Left renal pelvis (tissue), 4 donors: ENCODE measurements around the gene APLN. TPM values are rescaled to one million over a fixed set of nuclear protein-coding genes. Genes with fewer than 3 reads are reported as not detected.

Experiments used
- DNase-seq, 4 donors: peaks; one replicate each; pipeline ENCODE4 v3.0.0-alpha.2; 2013; ENCODE audit warnings: low read depth in 4 of 4, low spot score in 3 of 4
- polyA plus RNA-seq, 4 donors: library from polyadenylated mRNA; unstranded; fragments of 120-200 nt; gene quantifications; one replicate each; pipeline ENCODE4 v1.2.1, GENCODE V29; 2013; ENCODE audit not compliant: insufficient read length in 4 of 4

Gene APLN
- polyA plus RNA-seq, 4 donors: 4.6 to 7.4 (median 6.1) TPM

DNA sequence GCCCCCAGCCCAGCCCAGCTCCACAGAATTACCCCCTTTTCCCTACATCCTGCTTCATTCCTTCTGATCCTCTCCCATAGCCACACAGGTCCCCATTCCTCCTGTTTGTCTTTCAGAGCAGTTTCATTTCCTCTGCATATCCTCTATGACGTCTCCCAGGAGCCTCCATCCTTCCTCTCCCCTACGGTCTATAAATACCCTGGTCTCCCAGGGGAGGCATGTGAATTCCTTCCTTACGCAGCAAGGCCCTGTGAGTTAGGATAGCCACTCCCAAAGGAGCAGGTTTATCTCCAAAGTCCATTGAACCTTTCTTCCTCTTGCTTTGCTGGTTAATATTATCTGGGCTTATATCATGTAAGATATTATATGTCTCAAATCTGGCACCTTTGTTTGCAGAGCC, 8.4 kb upstream of the APLN start:
- no peak for DNase-seq

DNA sequence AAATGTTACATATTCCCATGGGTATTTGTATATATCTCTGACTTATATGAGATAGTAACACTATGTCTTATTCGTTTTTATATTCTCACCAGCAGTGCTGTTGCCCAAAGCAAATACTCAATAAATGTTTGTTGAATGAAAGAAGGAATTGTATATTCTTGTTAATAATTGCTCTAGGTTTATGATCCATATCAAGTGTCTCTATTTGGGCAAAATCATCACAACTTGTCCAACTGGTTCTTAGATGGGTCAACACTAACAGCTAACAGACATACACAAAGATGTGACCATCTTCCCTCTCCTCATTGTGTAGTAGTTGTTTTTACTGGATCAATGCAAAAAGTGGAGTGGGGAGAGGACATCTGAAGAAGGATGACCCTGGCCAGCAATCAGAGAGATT, 6.6 kb upstream of the APLN start:
- no peak for DNase-seq

DNA sequence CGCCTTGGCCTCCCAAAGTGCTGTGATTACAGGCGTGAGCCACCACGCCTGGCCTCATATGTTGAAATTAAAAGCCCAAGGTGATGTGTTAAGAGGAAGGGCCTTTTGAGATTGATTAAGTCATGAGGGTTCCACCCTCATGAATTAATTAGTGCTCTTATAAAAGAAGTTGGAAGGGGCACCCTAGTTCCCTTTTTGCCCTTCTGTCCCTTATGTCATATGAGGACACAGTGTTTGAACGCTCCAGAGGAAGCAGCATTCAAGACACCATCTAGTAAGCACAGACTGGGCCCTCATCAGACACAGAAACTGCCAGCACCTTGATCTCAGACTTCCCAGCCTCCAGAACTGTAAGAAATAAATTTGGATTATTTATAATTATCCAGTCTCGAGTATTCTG, 5.1 kb upstream of the APLN start:
- no peak for DNase-seq

DNA sequence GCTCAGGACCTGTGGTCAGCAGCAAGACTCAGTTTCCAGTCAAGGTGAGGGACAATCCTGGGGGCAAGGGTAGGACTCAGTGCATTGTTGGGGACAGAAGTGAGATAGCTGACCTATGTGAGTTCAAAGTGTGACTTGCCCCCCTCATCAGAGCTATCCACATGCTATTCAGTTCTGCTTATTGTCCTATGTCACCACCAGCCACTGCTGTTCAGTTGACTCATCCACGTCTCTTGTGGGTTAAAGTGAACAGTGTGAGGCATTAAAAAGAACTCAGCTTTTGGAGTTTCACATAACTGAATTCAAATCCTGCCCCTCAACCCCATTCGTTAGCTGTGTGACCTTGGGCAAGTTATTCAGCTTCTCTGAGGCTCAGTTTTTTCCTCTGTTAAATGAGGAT, 4.4 kb upstream of the APLN start:
- no peak for DNase-seq

DNA sequence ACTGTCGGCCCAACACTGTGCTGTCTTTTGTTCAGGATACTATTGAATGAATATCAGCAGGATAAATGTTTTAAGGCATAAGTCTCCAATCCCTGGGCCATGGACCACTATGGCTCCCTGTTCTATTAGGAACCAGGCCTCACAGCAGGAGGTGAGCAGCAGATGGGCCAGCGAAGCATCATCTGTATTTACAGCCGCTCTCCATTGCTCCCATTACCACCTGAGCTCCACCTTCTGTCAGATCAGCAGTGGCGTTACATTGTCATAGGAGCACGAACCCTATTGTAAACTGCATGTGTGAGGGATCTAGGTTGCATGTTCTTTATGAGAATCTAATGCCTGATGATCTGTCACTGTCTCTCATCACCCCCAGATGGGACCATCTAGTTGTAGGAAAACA, 3.7 kb upstream of the APLN start:
- DNase-seq: no peak

DNA sequence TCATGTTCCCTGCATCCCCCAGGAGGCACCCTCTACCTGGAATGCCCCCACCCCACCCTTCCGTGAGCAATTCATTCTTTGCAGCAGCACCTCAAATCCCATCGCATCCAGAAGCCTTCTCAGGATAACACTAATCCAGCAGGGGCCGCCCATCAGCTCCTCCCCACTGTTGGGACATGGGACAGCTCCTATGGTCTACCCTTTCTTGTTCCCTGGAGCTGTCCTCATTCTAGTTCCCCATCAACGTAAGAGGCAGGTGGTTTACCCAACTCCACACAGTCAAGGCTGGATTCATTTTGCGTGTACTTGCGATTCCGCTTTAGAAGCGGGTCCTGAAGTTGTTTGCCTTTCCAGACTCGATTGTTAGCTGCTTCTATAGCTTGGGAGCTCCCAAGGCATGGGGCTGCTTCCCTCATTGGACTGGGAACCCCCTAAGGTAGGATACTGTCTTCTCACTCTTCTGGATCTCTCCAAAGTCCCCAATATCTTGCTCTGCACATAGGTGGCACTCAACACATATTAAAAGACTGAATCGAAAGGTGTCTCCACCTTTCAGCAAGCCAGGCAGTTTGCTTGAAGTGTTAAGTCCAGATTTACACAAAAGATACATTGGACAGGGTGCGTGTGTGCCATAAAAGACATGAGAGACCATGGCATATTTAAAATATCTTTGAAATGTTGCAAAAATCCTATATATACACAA, 942 bp upstream of the APLN start:
- DNase-seq: no peak

DNA sequence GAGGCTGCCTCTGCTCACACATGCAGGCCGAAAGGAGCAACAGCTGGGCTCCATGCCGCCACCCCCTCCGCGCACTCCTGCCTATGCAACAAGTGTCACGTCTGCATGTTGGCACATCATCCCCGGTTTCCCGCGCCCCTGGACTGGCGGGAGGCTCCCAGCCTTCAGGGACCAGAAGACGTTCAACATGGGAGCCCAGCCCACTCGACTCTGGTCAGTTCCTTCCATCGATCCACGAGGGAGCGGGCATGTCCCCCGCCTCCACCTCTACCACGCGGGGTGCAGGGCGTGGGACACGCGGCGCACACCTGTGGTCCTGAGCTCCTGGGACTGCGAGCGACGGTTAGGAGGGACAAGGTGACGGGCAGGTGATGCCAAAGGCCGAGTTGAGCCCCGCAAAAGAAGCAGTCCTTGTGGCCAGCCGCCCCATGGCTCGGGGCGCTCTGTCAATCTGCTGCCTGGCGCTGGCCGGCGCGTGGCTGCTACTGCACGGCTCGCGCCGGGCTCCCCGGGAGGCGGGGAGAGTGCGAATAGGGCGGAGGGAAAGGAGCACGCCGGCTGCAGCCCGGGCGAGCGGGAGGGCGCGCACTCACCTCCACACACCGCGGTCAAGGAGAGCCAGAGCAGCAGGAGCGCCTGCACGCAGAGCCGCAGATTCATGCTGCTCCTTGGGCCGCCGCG, 645 bp downstream of the APLN start:
- DNase-seq: no peak

DNA sequence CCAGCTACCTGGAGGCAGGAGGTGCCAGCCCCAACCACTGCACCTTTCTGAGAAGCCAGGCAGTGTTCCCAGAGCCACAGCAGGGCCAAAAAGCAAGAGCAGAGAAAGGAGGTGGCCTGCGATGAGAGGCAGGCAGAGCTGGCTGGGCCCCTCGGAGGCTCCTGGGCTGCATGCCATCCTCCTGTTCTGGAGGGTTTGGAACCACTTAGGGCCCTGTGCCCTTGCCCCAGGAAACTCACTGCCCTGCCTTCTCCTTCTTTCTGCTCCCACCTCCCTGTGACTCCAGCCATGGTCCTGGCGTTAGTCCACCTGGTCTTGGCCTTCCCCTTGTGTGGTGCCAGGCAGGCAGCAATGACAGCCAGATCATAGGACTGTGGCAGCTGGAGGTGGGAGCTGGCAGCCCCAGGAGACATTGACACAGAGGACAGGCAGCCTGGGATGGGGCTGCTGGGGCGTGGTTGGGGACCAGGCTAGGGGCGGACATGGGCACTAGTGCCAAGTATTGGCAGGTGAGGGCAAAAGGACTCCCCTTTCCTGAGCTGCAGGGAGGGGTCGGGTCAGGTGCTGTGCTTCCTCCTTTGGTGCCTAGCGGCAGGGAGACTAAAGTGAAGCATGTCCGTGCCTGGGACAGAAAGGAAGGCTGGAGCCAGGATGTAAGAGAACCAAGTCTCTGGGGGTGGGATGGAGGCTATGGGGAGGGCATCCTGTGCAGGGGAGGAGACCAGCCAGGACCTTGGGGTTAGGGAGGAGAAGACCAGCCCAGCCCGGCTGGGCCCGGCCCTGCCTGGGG, 1.4 kb downstream of the APLN start:
- no peak for DNase-seq

DNA sequence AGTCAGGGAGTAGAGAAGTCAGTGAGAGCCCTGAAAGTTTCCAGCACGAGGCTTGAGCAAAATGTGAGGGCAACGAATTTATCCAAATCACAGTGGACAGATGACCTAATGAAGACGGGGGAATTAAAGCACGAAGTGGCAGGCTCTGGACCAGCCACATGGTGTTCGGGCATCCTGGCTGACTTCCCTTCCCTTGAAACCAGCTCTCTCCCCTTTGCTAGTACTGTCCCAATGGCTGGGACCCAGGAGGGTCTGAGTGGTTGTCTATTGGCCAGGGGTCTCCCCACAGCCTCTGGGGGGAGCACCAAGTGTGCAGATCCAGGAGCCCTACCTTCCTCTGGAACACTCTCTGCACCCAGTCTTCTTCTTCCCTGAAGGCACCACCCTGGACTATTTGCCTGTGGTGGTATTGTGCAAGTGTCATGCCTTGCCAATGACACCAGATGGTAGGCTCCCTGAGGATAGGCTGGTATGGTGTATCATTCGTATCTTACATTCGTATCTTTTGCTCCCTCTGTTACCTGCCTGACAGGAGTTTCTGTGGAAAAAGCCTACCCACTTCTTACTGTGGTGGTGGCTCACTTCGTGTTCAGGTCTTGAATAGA, 2.1 kb downstream of the APLN start:
- no peak for DNase-seq

DNA sequence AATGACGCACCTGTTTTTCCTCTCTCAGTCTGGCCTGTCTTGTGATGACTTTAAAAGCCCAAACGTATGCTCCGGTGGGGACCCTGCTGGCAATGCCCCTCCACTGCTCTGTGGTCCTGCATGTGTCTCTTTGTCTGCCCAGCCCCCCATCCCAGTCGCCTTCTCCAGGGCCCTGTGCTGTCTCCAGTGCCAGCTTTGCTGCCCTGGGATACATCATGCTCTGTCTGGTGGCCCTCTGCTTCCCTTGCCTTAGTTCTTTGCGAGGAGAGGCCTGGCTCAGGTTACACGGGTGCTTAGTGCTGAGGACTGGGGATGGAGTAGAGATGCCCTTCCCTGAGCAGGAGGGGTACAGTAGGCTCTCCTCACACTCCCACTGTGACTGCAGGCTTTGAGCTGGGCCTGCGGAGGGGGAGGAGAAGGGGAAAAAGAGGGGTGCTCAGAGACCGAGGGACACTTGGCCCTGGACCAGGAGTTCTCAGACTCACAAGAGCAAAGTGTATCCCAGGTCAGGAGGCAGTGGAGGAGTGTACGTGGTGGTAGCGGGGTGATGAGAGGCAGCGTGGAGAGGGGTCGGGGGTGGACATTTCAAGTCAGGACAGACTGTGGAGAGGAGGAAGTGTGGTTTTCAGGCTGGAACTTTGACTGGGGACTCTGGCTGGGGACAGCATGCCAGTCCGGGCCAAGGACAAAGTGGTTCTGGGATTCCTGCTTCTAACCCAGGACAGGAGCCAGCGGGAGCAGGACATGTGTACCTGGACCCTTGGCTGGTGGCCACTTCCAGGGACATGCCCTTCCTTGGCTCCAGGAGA, 2.8 kb downstream of the APLN start:
- DNase-seq: no peak

DNA sequence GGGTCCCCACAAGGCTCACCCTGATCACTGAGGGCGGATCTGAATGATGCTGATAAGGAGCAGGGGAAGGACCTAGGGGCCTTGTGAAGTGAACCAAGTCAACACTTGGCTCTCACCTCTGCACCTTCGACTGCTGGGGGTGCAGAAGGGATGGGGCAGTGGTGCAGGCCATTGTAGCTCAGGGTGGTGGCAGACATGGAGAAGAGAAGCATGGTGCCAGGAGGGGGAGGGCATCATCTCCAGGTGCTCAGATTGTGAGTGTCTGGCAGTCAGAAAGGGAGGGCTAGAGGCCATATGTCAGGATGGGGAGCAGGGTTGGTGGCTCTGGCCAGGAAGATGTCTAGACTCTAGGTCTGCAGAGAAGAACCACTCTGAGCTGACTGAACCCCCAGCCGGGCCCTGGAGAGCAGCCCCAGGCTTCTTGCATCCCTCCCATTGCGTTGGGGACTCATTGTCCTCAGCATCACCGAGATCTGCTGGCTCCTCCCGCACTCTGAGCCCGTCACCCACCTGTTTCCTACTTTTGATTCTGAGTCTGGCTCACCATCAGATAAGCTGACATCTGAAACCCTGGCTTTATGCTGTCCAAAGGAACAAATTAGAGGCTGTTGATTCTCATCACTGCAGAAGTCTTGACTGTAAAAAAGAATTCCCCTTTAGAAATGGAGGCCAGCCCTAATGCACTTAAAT, 3.8 kb downstream of the APLN start:
- no peak for DNase-seq

DNA sequence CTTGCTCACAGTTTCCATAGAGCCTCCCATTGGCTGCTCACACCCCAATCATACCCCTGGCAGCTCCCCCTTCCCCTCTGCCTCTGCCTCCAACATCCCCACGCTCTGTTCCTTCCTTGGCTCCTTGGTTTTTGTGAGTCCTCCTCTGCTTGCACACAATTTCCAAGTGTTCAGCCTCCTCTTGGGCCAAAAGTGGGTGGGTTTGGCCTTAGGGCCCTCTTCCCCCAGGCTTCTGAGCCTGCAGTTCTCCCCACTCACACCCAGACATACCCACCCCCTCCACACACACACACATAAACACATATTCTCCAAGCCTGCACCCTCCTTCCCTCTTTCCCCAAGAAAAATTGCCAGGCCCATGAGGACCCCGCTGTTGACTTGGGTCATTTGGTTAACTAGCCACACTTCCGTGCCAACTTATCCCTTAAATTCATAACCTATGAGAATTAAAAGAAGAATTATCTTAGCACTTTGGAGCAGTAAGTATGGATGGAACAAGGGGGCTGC, 4.5 kb downstream of the APLN start:
- DNase-seq: no peak

DNA sequence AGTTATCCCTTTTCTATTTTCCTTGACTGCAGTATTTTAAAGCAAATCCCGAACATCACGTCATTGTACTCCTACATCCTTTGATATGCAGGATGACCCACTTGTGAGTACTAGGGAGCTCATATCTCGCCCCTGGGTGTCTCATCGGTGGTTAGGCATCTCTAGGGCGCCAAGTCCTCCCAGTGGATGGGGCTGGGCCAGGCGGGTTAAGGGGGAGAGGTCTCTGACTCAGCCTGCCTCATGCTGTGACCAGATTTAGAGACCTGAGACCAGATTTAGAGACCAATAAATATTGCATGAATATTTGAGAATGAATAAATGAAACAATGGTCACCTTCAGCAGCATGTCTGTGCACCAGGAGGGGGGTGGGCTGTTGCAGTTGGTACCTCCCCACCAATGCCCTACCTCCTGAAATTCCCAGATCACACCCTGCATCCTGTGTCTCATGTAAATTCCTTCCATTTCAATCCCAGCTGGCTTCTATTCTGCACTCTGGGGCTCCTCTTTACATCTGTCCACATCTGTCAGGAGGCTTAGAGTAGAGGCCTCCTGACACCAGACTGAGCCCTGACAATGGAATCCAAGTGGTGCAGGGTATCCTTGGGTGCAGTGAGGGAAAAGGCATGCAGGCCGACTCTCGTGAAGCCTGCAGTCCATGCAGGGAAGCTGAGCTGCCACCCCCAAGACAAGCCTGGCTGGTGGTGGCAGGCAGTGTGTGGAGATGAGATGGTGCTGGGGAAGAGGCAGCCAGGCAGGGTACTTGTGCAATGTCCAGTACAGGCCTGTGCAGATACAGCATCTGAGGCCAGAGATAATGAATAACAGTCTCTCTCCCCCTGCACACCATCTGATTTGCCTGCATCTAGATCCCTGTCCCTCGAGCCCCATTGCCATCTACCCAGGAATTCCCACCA, 5.2 kb downstream of the APLN start:
- no peak for DNase-seq

DNA sequence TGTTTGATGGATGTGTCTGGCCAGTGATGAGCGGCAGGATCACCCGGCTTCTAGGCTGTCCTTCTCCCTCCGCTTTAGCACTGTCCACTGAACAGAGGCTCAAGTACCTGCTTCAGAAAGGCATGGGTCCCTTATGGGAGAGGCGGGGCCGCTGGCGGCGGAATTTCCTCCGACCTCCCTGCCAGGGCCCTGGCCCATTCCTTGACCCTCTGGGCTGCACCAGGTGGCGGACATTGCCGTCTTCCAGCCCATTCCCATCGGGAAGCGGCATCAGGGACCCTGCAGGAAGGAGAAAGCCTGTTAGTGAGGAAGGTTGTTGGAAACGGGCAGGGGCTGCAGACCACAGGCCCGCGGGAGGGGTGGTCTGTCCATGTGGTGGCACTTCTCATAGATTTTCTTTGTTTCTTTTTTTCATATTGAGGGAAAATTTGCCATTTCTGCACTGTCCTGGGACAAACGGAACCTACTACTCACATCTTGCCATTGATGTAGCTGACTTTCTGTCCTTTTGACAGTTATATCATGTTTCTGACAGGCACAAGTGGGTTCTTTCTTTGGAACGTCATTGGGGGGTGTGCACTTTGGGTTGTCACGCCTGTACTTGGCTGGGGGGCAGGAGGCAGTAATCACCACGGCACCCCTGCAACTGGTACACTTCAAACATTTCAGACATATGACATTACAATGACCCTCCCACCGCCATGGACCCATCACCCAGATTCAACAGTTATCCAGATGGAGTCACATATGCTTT, 6.1 kb downstream of the APLN start:
- no peak for DNase-seq

DNA sequence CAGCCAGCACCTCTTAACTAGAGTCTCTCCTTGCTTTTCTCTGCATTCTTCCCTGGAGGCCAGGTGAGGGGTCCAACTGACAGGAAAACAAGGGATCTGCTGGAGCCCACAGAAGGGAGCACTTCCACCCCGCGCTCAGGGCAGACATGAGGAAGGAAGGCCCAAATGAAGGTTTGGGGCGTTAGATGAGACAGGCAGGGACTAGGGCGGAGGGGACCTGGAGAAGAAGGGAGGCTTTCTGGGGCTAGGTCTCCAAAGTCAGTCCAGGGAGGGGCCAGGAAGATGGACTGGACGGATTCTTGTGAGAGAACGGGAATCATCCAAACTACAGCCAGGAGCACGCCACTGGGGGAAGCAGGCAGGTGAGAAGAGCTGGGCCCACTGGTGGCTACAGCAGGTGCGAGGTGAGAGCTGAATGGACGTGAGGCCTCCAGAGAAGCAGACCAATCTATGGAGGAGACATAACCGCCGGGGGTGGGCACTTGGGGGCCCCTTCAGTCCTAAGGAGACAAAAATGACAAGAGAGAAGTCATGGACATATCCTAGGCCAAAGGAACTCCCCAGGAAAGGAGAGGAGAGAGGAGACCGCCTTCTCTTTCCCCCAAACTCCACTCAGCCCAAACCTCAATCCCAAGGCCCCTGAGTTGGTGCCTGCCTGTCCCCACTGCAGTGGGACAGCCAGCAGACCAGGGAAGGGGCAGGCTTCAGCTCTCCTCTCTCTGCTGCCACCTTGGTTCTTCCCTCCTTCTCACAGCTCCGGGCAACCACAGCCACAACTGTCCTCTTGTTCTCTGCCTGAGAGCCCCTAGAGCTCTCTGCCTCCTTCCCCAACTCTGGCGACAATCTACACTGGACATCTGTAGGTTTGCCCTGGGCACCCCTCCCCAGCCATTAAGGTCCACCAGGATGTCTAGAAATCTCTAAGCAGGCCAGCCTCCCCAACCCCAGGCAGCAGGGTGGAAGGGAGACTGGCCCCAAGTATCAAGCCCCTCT, 7.0 kb downstream of the APLN start:
- DNase-seq: no peak

DNA sequence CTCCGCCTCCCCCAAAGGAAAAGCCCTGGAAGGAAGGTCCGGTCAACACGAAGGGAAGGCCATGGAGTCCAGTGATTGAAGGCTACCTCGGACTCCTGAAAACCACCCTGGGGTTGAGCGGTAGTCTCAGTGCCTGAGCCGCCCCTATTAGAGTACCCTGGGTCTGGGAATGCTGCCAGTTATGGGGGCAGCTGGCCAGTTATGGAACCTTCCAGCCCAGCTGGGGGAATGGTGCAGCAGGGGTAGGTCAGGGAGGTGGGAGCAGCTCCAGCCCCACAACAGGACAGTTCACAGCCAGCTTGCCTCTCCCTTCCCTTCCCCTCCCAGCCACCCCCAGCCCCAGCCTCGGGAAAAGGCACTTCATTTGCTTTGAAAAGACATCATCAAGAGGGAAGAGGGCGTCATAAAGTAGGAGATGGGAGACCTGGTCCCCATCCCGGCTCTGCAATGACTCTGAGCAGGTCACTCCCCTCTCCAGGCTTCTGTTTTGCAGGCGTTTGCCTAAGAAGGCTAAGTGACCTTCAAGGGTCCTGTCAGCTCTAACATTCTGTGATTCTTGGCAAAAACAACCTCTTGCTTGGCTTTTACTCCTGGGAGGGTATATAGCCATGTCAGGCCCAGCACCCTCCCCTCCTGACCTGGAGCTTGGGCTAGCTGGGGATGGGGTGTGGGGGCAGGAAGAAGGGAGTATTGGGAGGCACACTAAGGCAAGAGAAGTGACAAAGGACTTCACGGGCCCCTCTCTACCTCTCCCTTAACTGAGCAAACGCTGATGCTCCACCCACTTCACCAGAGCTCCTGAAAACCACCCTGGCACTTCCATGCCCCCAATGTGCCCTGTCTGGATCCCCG, 8.0 kb downstream of the APLN start:
- no peak for DNase-seq
